EL (cell line): ENCODE results near the gene LCK.
A peak's percentile ranks its signal among the peaks of the same experiment; 100 is the strongest.

Experiments used
- DNase-seq: peaks from one replicate; pipeline ENCODE4 v3.0.0-alpha.2; 2016

LCK gene

GRCh38 chr1:32250893-32251716 is at the start of gene LCK:
LCK (plus strand) TSS chr1:32251265; CDS start chr1:32274330, 23,065 bp downstream.
- DNase-seq, result no peak

- no peak for DNase-seq
These were observed 46.1 kb upstream of the LCK start for GRCh38 chr1:32204943-32205361.

- peak; percentile 80 for DNase-seq
These were observed 45.4 kb upstream of the LCK start, which contains the start of gene IQCC for GRCh38 chr1:32205401-32206370. IQCC (plus strand) TSS chr1:32205671; CDS start chr1:32205682, 11 bp downstream.

- no peak for DNase-seq
These were observed 42.6 kb upstream of the LCK start for GRCh38 chr1:32208469-32208868.

- peak; percentile 44 for DNase-seq
These were observed 42.2 kb upstream of the LCK start, which contains the start of gene DCDC2B for GRCh38 chr1:32208891-32209328. DCDC2B (plus strand) TSS chr1:32209089; CDS start chr1:32209094, 5 bp downstream.

- DNase-seq, result peak; percentile 68
These were observed 35.2 kb upstream of the LCK start for GRCh38 chr1:32215629-32216480.

- no peak for DNase-seq
These were observed 34.5 kb upstream of the LCK start for GRCh38 chr1:32216566-32216965.

- DNase-seq, result no peak
These were observed 32.0 kb upstream of the LCK start for GRCh38 chr1:32219022-32219421.

GRCh38 chr1:32220746-32221580 is 30.1 kb upstream of the LCK start:
- no peak for DNase-seq

- DNase-seq, result no peak
These were observed 29.5 kb upstream of the LCK start for GRCh38 chr1:32221581-32221979.

- DNase-seq, result peak; percentile 91
These were observed 28.9 kb upstream of the LCK start, which contains the start of the genes EIF3I and TMEM234 for GRCh38 chr1:32221980-32222755. EIF3I (plus strand) TSS chr1:32222407; CDS start chr1:32222442, 35 bp downstream. TMEM234 (minus strand) TSS chr1:32222353; CDS start chr1:32222322, 31 bp downstream.

- DNase-seq, result no peak
These were observed 27.4 kb upstream of the LCK start for GRCh38 chr1:32223683-32224082.

GRCh38 chr1:32224285-32224684 is 26.8 kb upstream of the LCK start:
- no peak for DNase-seq

- no peak for DNase-seq
These were observed 22.3 kb upstream of the LCK start for GRCh38 chr1:32228771-32229170.

GRCh38 chr1:32231843-32232432 is 19.1 kb upstream of the LCK start:
- no peak for DNase-seq

GRCh38 chr1:32232558-32233304 is 18.3 kb upstream of the LCK start:
- DNase-seq, result no peak

GRCh38 chr1:32234792-32235191 is 16.3 kb upstream of the LCK start:
- no peak for DNase-seq

GRCh38 chr1:32239337-32239736 is 11.7 kb upstream of the LCK start:
- no peak for DNase-seq

GRCh38 chr1:32239790-32240139 is 11.3 kb upstream of the LCK start:
- DNase-seq, result no peak
